GM12878 (cell line): ENCODE data around the gene ABHD8. TPM values are rescaled to one million over a fixed set of nuclear protein-coding genes. Genes with fewer than 3 reads are reported as not detected.

Source experiments
- ATF3 ChIP-seq: IDR thresholded peaks from 2 replicates; pipeline ENCODE4 v1.6.1; 2011; ENCODE audit warnings: low read depth, mild to moderate bottlenecking, low read length, moderate library complexity, borderline replicate concordance; ENCODE audit errors: extremely low read depth
- BHLHE40 ChIP-seq, 2 experiments: fragments of 450-650 bp in 1 of 2; IDR thresholded peaks; 2 replicates each; pipeline ENCODE4 v1.6.1; 2011 to 2017; ENCODE audit warnings: low read depth in 2 of 2, borderline replicate concordance in 1 of 2, improper control_type of control experiment in 1 of 2, low read length in 1 of 2, mild to moderate bottlenecking in 1 of 2
- CBX3 ChIP-seq: fragments of 200-600 bp; sonication (generic); IDR thresholded peaks from 2 replicates; pipeline ENCODE4 v1.6.1; 2016; ENCODE audit warnings: low read depth, borderline replicate concordance
- CREM ChIP-seq: IDR thresholded peaks from 2 replicates; pipeline ENCODE4 v1.6.1; 2014; ENCODE audit warnings: antibody characterized with exemption, low read depth
- DPF2 ChIP-seq: fragments of 450-650 bp; IDR thresholded peaks from 2 replicates; pipeline ENCODE4 v1.6.1; 2017; ENCODE audit warnings: mild to moderate bottlenecking
- EGR1 ChIP-seq, 2 experiments: IDR thresholded peaks; 1 replicate in 1 of 2; 2 replicates in 1 of 2; pipeline ENCODE4 v1.6.1; 2011 to 2012; ENCODE audit warnings: low read depth in 2 of 2, low read length in 2 of 2, borderline replicate concordance in 1 of 2, mild to moderate bottlenecking in 1 of 2, moderate library complexity in 1 of 2
- GATAD2B ChIP-seq: fragments of 450-650 bp; conservative IDR thresholded peaks from 2 replicates; pipeline ENCODE4 v1.6.1; 2017; ENCODE audit warnings: low read depth, mild to moderate bottlenecking, moderate library complexity
- HCFC1 ChIP-seq: fragments of 150-350 bp; IDR thresholded peaks from 2 replicates; pipeline ENCODE4 v1.6.1; 2014; ENCODE audit warnings: low read length
- MXI1 ChIP-seq: fragments of 150-350 bp; IDR thresholded peaks from 2 replicates; pipeline ENCODE4 v1.6.1; 2011; ENCODE audit warnings: low read depth, mild to moderate bottlenecking, inconsistent platforms, low read length, improper control_type of control experiment
- MYB ChIP-seq: fragments of 150-350 bp; IDR thresholded peaks from 2 replicates; pipeline ENCODE4 v1.6.1; 2014; ENCODE audit warnings: mild to moderate bottlenecking, low read depth, low read length, borderline replicate concordance
- NFIC ChIP-seq: IDR thresholded peaks from 2 replicates; pipeline ENCODE4 v1.6.1; 2012; ENCODE audit warnings: low read depth, mild to moderate bottlenecking, inconsistent platforms, low read length, moderate library complexity
- NR2C1 ChIP-seq: fragments of 450-650 bp; IDR thresholded peaks from 2 replicates; pipeline ENCODE4 v1.6.1; 2017; ENCODE audit warnings: antibody characterized with exemption, mild to moderate bottlenecking, moderate library complexity
- PML ChIP-seq: IDR thresholded peaks from 2 replicates; pipeline ENCODE4 v1.6.1; 2012; ENCODE audit warnings: low read length, inconsistent platforms
- POLR2AphosphoS5 ChIP-seq: IDR thresholded peaks from 2 replicates; pipeline ENCODE4 v1.6.1; 2011; ENCODE audit warnings: mild to moderate bottlenecking, low read length, inconsistent platforms
- RAD21 ChIP-seq: IDR thresholded peaks from 2 replicates; pipeline ENCODE4 v1.6.1; 2011; ENCODE audit warnings: mild to moderate bottlenecking, low read depth, low read length, moderate library complexity; ENCODE audit not compliant: insufficient read depth
- RAD51 ChIP-seq: fragments of 450-650 bp; IDR thresholded peaks from 2 replicates; pipeline ENCODE4 v1.6.1; 2016; ENCODE audit warnings: moderate library complexity, mild to moderate bottlenecking, inconsistent platforms
- RB1 ChIP-seq: fragments of 450-650 bp; formaldehyde crosslinking; IDR thresholded peaks from 2 replicates; pipeline ENCODE4 v1.6.1; 2017; ENCODE audit warnings: mild to moderate bottlenecking, borderline replicate concordance
- RELA ChIP-seq: fragments of 450-650 bp; IDR thresholded peaks from 2 replicates; pipeline ENCODE4 v1.8.0; 2014; ENCODE audit warnings: borderline replicate concordance; ENCODE audit not compliant: partially characterized antibody
- RUNX3 ChIP-seq: IDR thresholded peaks from 2 replicates; pipeline ENCODE4 v1.6.1; 2012; ENCODE audit warnings: low read length, inconsistent platforms
- SIX5 ChIP-seq: IDR thresholded peaks from 2 replicates; pipeline ENCODE4 v1.6.1; 2011; ENCODE audit warnings: mild to moderate bottlenecking, low read depth, low read length, moderate library complexity; ENCODE audit not compliant: severe bottlenecking
- SUPT20H ChIP-seq: IDR thresholded peaks from 2 replicates; pipeline ENCODE4 v1.6.1; 2011; ENCODE audit warnings: low read depth, mild to moderate bottlenecking, low read length, moderate library complexity, borderline replicate concordance; ENCODE audit not compliant: control insufficient read depth
- TAF1 ChIP-seq: IDR thresholded peaks from 2 replicates; pipeline ENCODE4 v1.6.1; 2011; ENCODE audit warnings: mild to moderate bottlenecking, low read depth, low read length, borderline replicate concordance
- ZNF24 ChIP-seq: fragments of 450-650 bp; IDR thresholded peaks from 2 replicates; pipeline ENCODE4 v1.6.1; 2017; ENCODE audit warnings: antibody characterized with exemption, mild to moderate bottlenecking
- ZNF274 ChIP-seq: IDR thresholded peaks from one replicate; pipeline ENCODE4 v1.8.0; 2011; ENCODE audit not compliant: insufficient read length, insufficient read depth
- polyA plus RNA-seq, 11 experiments: library from polyadenylated mRNA; depleted of rRNA in 4 of 11; unstranded in 6 of 11; stranded (reverse) in 5 of 11; fragments of >200 nt; fragmentation: Nextera tagmentation in 4 of 11; fragmentation: Illumina TruSeq in 1 of 11; extraction: Ambion mirVana in 4 of 11; extraction: Trizol in 1 of 11; gene quantifications; 1 replicate in 1 of 11; 2 replicates in 10 of 11; pipeline versions ENCODE4 v1.2.1 to v1.2.3, GENCODE V29; 2011 to 2016; ENCODE audit warnings: inconsistent platforms in 2 of 11, missing spikeins in 2 of 11, low read depth in 1 of 11
- total RNA-seq, 4 experiments: library from RNA; depleted of rRNA in 3 of 4; stranded (reverse); fragments of >200 nt in 3 of 4; fragmentation: Illumina TruSeq in 1 of 4; extraction: Trizol in 1 of 4; gene quantifications; 2 replicates each; pipeline versions ENCODE4 v1.2.1 to v1.2.3, GENCODE V29; 2013 to 2021
- TF ChIP-seq, protein P1 (sequence below): IDR thresholded peaks from 2 replicates; pipeline ENCODE4 v1.6.1; 2012; ENCODE audit warnings: mild to moderate bottlenecking, low read depth, low read length

The ABHD8 gene
- total and polyA plus RNA-seq, 10 of the 15 experiments (the other 5 are each of a cell fraction or from before 2014, with no cell fraction given) = 0.03 to 12.5 (median 6.0) TPM

- peak; percentile 80 for TF ChIP-seq HCFC1
- peak; percentile 4 to 80; a peak in 2 of 4 replicates for TF ChIP-seq BHLHE40 (IDR thresholded peaks at IDR 0.05; ENCODE audit: borderline replicate concordance in 1 of 2, low read depth in 2 of 2, low read length in 1 of 2)
- TF ChIP-seq TAF1 = no peak
- peak; percentile 36; the same call in 1 of the 2 replicates for TF ChIP-seq RAD21
- TF ChIP-seq NFIC = no peak
- no peak for TF ChIP-seq ZNF274
- TF ChIP-seq ATF3 = 0 out of 2 replicates have a peak, but pooled peaks have one; percentile 31
- TF ChIP-seq POLR2AphosphoS5 = peak; percentile 56
- peak; percentile 52 for TF ChIP-seq MXI1
- TF ChIP-seq ZNF24 = no peak
- TF ChIP-seq, protein P1, sequence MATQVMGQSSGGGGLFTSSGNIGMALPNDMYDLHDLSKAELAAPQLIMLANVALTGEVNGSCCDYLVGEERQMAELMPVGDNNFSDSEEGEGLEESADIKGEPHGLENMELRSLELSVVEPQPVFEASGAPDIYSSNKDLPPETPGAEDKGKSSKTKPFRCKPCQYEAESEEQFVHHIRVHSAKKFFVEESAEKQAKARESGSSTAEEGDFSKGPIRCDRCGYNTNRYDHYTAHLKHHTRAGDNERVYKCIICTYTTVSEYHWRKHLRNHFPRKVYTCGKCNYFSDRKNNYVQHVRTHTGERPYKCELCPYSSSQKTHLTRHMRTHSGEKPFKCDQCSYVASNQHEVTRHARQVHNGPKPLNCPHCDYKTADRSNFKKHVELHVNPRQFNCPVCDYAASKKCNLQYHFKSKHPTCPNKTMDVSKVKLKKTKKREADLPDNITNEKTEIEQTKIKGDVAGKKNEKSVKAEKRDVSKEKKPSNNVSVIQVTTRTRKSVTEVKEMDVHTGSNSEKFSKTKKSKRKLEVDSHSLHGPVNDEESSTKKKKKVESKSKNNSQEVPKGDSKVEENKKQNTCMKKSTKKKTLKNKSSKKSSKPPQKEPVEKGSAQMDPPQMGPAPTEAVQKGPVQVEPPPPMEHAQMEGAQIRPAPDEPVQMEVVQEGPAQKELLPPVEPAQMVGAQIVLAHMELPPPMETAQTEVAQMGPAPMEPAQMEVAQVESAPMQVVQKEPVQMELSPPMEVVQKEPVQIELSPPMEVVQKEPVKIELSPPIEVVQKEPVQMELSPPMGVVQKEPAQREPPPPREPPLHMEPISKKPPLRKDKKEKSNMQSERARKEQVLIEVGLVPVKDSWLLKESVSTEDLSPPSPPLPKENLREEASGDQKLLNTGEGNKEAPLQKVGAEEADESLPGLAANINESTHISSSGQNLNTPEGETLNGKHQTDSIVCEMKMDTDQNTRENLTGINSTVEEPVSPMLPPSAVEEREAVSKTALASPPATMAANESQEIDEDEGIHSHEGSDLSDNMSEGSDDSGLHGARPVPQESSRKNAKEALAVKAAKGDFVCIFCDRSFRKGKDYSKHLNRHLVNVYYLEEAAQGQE = no peak
- peak; percentile 78 for TF ChIP-seq RAD51
- peak; percentile 43 for TF ChIP-seq RELA
- peak; percentile 67 for TF ChIP-seq DPF2
- TF ChIP-seq RUNX3 = 0 out of 2 replicates have a peak, but pooled peaks have one; percentile 56
- TF ChIP-seq RB1 = peak; percentile 92
- TF ChIP-seq EGR1 (IDR thresholded peaks at IDR 0.05; ENCODE audit: borderline replicate concordance in 1 of 2, low read depth in 2 of 2, low read length in 2 of 2) = peak in 1 of 2 experiments; percentile 52; a peak in 1 of 3 replicates
- TF ChIP-seq NR2C1 = peak; percentile 37; the same call in 1 of the 2 replicates
- TF ChIP-seq PML = no peak
- TF ChIP-seq GATAD2B = peak; percentile 76; the same call in 1 of the 2 replicates
- TF ChIP-seq MYB = peak; percentile 59; the same call in 1 of the 2 replicates
- peak; percentile 12; the same call in 1 of the 2 replicates for TF ChIP-seq CREM
- TF ChIP-seq SUPT20H = no peak
- no peak for TF ChIP-seq CBX3
- peak; percentile 75 for TF ChIP-seq SIX5
These were observed 2.5 kb upstream of the ABHD8 start, which contains the start of gene MRPL34 (continued) for GRCh38 chr19:17305517-17306284.
